K562 (cell line): ENCODE results near the gene DKK1. TPM values are rescaled to one million over a fixed set of nuclear protein-coding genes. Genes with fewer than 3 reads are reported as not detected.

ENCODE experiments used
- ATAC-seq: fragments of 200-7000 bp; cut with Tn5 transposase; 3 replicates; pipeline ENCODE4 v1.9.1; 2020; ENCODE audit warnings: moderate library complexity
- Bru-seq: library from RNA; stranded (reverse); fragments of 400-500 nt; gene quantifications from one replicate; lab custom pipeline; 2021; lab: Mats Ljungman, UMichigan
- BruChase-seq, 2 experiments: library from RNA; stranded (reverse); fragments of 400-500 nt; gene quantifications; one replicate each; lab custom pipeline; 2021; lab: Mats Ljungman, UMichigan
- BruUV-seq: library from RNA; stranded (reverse); fragments of 400-500 nt; replicated peaks from 2 replicates; lab custom pipeline; 2021; lab: Mats Ljungman, UMichigan
- CTCF ChIA-PET: fragments of 300-600 bp; formaldehyde crosslinking; extraction: SDS; loops from one replicate; lab custom pipeline; 2021; ENCODE audit warnings: low intra/inter-chr PET ratio; lab: Yijun Ruan, JAX
- POLR2A ChIA-PET: fragments of 300-600, 350-650 bp; sonication (Branson Sonifier 250); formaldehyde crosslinking; extraction: SDS; loops from one replicate; lab custom pipeline; 2021; ENCODE audit warnings: antibody characterized with exemption, inconsistent platforms; lab: Yijun Ruan, JAX
- DNase-seq, 4 experiments: peaks; one replicate each; pipeline versions ENCODE4 v3.0.0 to v3.0.0-alpha.2; 2011 to 2018; ENCODE audit warnings: low spot score in 3 of 4, mixed read lengths in 3 of 4; ENCODE audit errors: extremely low read depth in 1 of 4
- FAIRE-seq: peaks from 2 replicates; lab custom pipeline; 2011; peaks lifted over from hg19 to GRCh38; lab: Jason Lieb, UNC
- H2AFZ ChIP-seq: 2 replicates; pipeline ENCODE4 v1.6.0; 2011; ENCODE audit warnings: low read depth, low read length, control low read depth, inconsistent platforms
- H3K27ac ChIP-seq: fragments of 200-600 bp; 3 replicates; pipeline ENCODE4 v1.8.0; 2011; ENCODE audit warnings: low read depth, mild to moderate bottlenecking, control low read depth, inconsistent platforms, low read length, moderate library complexity, mixed read lengths; ENCODE audit errors: extremely low read depth
- H3K27me3 ChIP-seq, 2 experiments: fragments of 300-600 bp in 1 of 2; 2 replicates in 1 of 2; 3 replicates in 1 of 2; pipeline versions ENCODE4 v1.6.0 to v1.8.0; 2011; ENCODE audit warnings: inconsistent platforms in 2 of 2, low read length in 2 of 2, mild to moderate bottlenecking in 1 of 2, mixed read lengths in 1 of 2, moderate library complexity in 1 of 2; ENCODE audit not compliant: control insufficient read depth in 2 of 2, insufficient read depth in 2 of 2
- H3K36me3 ChIP-seq: fragments of 300-600 bp; 3 replicates; pipeline ENCODE4 v1.8.0; 2011; ENCODE audit warnings: mild to moderate bottlenecking, low read length, inconsistent platforms; ENCODE audit not compliant: control insufficient read depth, insufficient read depth
- H3K4me1 ChIP-seq, 2 experiments: fragments of 200-600 bp in 1 of 2; replicated peaks in 1 of 2; 2 replicates in 1 of 2; 3 replicates in 1 of 2; pipeline versions ENCODE4 v1.5.1 to v1.8.0; 2011; ENCODE audit warnings: inconsistent platforms in 2 of 2, low read length in 2 of 2, mild to moderate bottlenecking in 1 of 2, mixed read lengths in 1 of 2, moderate library complexity in 1 of 2; ENCODE audit not compliant: control insufficient read depth in 2 of 2, insufficient read depth in 2 of 2
- H3K4me2 ChIP-seq: 2 replicates; pipeline ENCODE4 v1.6.1; 2011; ENCODE audit warnings: low read length, control low read depth, inconsistent platforms, mixed read lengths; ENCODE audit not compliant: insufficient read depth
- H3K4me3 ChIP-seq: fragments of 200-600 bp; sonication (generic), shearing (Covaris generic); 2 replicates; pipeline ENCODE4 v1.5.1; 2016; ENCODE audit warnings: control low read depth, inconsistent platforms
- H3K79me2 ChIP-seq: fragments of 200-600 bp; 3 replicates; pipeline ENCODE4 v1.8.0; 2011; ENCODE audit warnings: low read length, inconsistent platforms; ENCODE audit not compliant: control insufficient read depth, insufficient read depth
- H3K9ac ChIP-seq, 2 experiments: 2 replicates each; pipeline versions ENCODE4 v1.6.0 to v1.6.1; 2011; ENCODE audit warnings: low read depth in 2 of 2, low read length in 2 of 2, control low read depth in 1 of 2, inconsistent platforms in 1 of 2, mild to moderate bottlenecking in 1 of 2, mixed read lengths in 1 of 2; ENCODE audit not compliant: insufficient read depth in 1 of 2
- H3K9me1 ChIP-seq: one replicate; pipeline ENCODE4 v1.6.0; 2011; ENCODE audit warnings: inconsistent platforms, mild to moderate bottlenecking, low read length, moderate library complexity; ENCODE audit not compliant: control insufficient read depth, insufficient read depth
- H3K9me3 ChIP-seq: replicated peaks from 2 replicates; pipeline ENCODE4 v1.5.1; 2011; ENCODE audit warnings: low read depth, low read length, inconsistent platforms; ENCODE audit not compliant: control insufficient read depth, insufficient read depth
- H4K20me1 ChIP-seq: replicated peaks from 2 replicates; pipeline ENCODE4 v1.6.1; 2011; ENCODE audit warnings: low read length, inconsistent platforms, mixed read lengths; ENCODE audit not compliant: control insufficient read depth, insufficient read depth
- CTCF ChIP-seq, 3 experiments: IDR thresholded peaks in 2 of 3; conservative IDR thresholded peaks in 1 of 3; 2 replicates each; pipeline ENCODE4 v1.5.1; 2011 to 2012; ENCODE audit warnings: low read length in 3 of 3, mild to moderate bottlenecking in 3 of 3, control low read depth in 2 of 3, improper control_type of control experiment in 1 of 3, inconsistent platforms in 1 of 3, low read depth in 1 of 3, mixed read lengths in 1 of 3, moderate library complexity in 1 of 3; ENCODE audit not compliant: insufficient read depth in 2 of 3
- RAD21 ChIP-seq, 2 experiments: fragments of 250-450 bp in 1 of 2; fragments of 450-650 bp in 1 of 2; sonication (Bioruptor Pico) in 1 of 2; formaldehyde crosslinking in 1 of 2; IDR thresholded peaks in 1 of 2; conservative IDR thresholded peaks in 1 of 2; 2 replicates each; pipeline versions ENCODE4 v1.4.0 to v1.8.0; 2020 to 2022; ENCODE audit warnings: mild to moderate bottlenecking in 2 of 2, moderate library complexity in 1 of 2
- U2AF1 ChIP-seq: fragments of 200-400 bp; formaldehyde crosslinking; optimal IDR thresholded peaks from 2 replicates; pipeline ENCODE3; 2017; ENCODE audit warnings: mild to moderate bottlenecking, low read depth, low read length, moderate library complexity
- WGBS: fragments of 100-300 bp; shearing (Covaris generic); methylation state at CpG from one replicate; pipeline ENCODE4 v1.1.6; 2016; ENCODE audit warnings: low coverage, mixed read lengths; ENCODE audit not compliant: insufficient coverage; ENCODE audit errors: missing lambda C conversion rate; 5-methylcytosine and 5-hydroxymethylcytosine counted together
- in situ Hi-C: fragments of 300-500 bp; cut with MboI; formaldehyde crosslinking; loops from 4 replicates; pipeline ENCODE4 v1.15.0; 2018; ENCODE audit warnings: inconsistent platforms, mixed read lengths
- intact Hi-C: fragments of 100-400 bp; cut with micrococcal nuclease; formaldehyde crosslinking; loops from 2 replicates; pipeline ENCODE4 v1.14.2; 2022
- long read RNA-seq, 3 experiments: library from polyadenylated mRNA in 2 of 3; library from RNA in 1 of 3; unstranded in 2 of 3; stranded (forward) in 1 of 3; transcript quantifications; one replicate each; pipeline ENCODE4 v2.0.0, GENCODE V29; 2019 to 2022
- polyA minus RNA-seq, 3 experiments: library from RNA; depleted of rRNA, polyadenylated mRNA; stranded (reverse); fragments of >200 nt; gene quantifications; 2 replicates each; pipeline ENCODE4 v1.2.3, GENCODE V29; 2011
- polyA plus RNA-seq, 8 experiments: library from polyadenylated mRNA; depleted of rRNA in 4 of 8; stranded (reverse) in 5 of 8; unstranded in 3 of 8; fragments of >200 nt; fragmentation: Nextera tagmentation in 2 of 8; fragmentation: Illumina TruSeq in 1 of 8; extraction: Ambion mirVana in 2 of 8; extraction: Trizol in 1 of 8; gene quantifications; 2 replicates each; pipeline versions ENCODE4 v1.2.1 to v1.2.3, GENCODE V29; 2011 to 2014; ENCODE audit warnings: inconsistent platforms in 1 of 8, missing spikeins in 1 of 8
- total RNA-seq, 7 experiments: library from RNA; depleted of rRNA in 6 of 7; stranded (reverse); fragments of >200 nt in 6 of 7; fragmentation: Illumina TruSeq in 2 of 7; extraction: Trizol in 2 of 7; gene quantifications; 2 replicates each; pipeline versions ENCODE4 v1.2.1 to v1.2.3, GENCODE V29; 2011 to 2021; ENCODE audit warnings: low replicate concordance in 1 of 7

DKK1 gene
- total RNA-seq (2011; cell fraction: chromatin; rRNA removed; ENCODE audit: low replicate concordance) = not detected in 2 replicates
- not detected in 2 replicates for total RNA-seq (2011; cell fraction: nucleolus; rRNA removed)
- not detected in 2 replicates for total RNA-seq (2011; cell fraction: nucleoplasm; rRNA removed)
- total RNA-seq (2014; rRNA removed) = not detected in 2 replicates
- total RNA-seq (2014; rRNA removed; fragmentation: Illumina TruSeq; extraction: Trizol) = not detected in 2 replicates
- total RNA-seq (2015; rRNA removed; fragmentation: Illumina TruSeq; extraction: Trizol) = not detected in 2 replicates
- total RNA-seq (2021) = 0.13 and 0.25 TPM in 2 replicates
- polyA plus RNA-seq (2011; rRNA removed) = not detected in 2 replicates
- not detected in 2 replicates for polyA plus RNA-seq (2011; cell fraction: cytosol; rRNA removed)
- not detected in 2 replicates for polyA plus RNA-seq (2011; cell fraction: nucleus; rRNA removed)
- not detected in 2 replicates for polyA plus RNA-seq (2012)
- polyA plus RNA-seq (2014; fragmentation: Illumina TruSeq; extraction: Trizol) = not detected in 2 replicates
- polyA plus RNA-seq (2014; fragmentation: Nextera tagmentation; extraction: Ambion mirVana) = not detected
- polyA plus RNA-seq (2014; rRNA removed) = not detected in 2 replicates
- not detected in 2 replicates for polyA minus RNA-seq (2011; rRNA and poly(A)+ RNA removed)
- polyA minus RNA-seq (2011; cell fraction: cytosol; rRNA and poly(A)+ RNA removed) = 1.8 TPM in 1 of 2 replicates, not detected in the other
- polyA minus RNA-seq (2011; cell fraction: nucleus; rRNA and poly(A)+ RNA removed) = 0.78 TPM in 1 of 2 replicates, not detected in the other
- percentile 45 among the genes with signal in this experiment for Bru-seq, nascent RNA
- percentile 53 among the genes with signal in this experiment for BruChase-seq, experiment 1, labeled RNA remaining after a 2-hour chase
- BruChase-seq, experiment 2, labeled RNA remaining after a 6-hour chase = percentile 59 among the genes with signal in this experiment
- long read RNA-seq, experiment 1 = 0 reads
- long read RNA-seq, experiment 2 = 0 reads
- long read RNA-seq, experiment 3 = 0 reads

- H3K4me1 ChIP-seq = peaks cover 0 to 3% of the 10 kb centered on the region in 2 experiments; a peak in 1 of 5 replicates
- no peak within 1 kb of the TSS for H3K9ac ChIP-seq
- H3K36me3 ChIP-seq = no peaks in the 10 kb centered on the region
- H3K4me3 ChIP-seq = no peak within 1 kb of the TSS
- FAIRE-seq = no peak
- H3K27me3 ChIP-seq = no peaks in the 10 kb centered on the region
- CTCF ChIA-PET = no interaction called here
- no peak within 1 kb of the TSS for H2AFZ ChIP-seq
- no peak for TF ChIP-seq U2AF1
- TF ChIP-seq RAD21 (CRISPR knock-in tag; conservative IDR thresholded peaks at IDR 0.05 in 1 of 2, IDR thresholded peaks at IDR 0.05 in 1 of 2) = 0 out of 4 replicates have a peak, but pooled peaks of 1 of the 2 experiments have one; percentile 7
- peak; percentile 16 to 36 (median 31); a peak in 3 of 6 replicates for TF ChIP-seq CTCF (IDR thresholded peaks at IDR 0.05 in 2 of 3, conservative IDR thresholded peaks at IDR 0.05 in 1 of 3; ENCODE audit: insufficient read depth in 2 of 3, low read depth in 1 of 3, low read length in 3 of 3)
- TF ChIP-seq, all 486 proteins: peak for 2
- ATAC-seq (peak; percentile 63), DNase-seq (peak in 1 of 4 experiments; percentile 14)
- Histone ChIP-seq H3K9me3 (no peaks in the 10 kb centered on the region; the same call in 1 of the 2 replicates), H3K27ac (no peak within 1 kb of the TSS), H3K9me1 (no peaks in the 10 kb centered on the region), H3K4me2 (no peak within 1 kb of the TSS), H3K79me2 (no peaks in the 10 kb centered on the region), H4K20me1 (no peaks in the 10 kb centered on the region)
- POLR2A ChIA-PET = no interaction called here
- no TSS peak for BruUV-seq
- intact Hi-C loops = loop anchor here (5.0 kb wide), 1 partner anchor 173 kb away; no protein-coding TSS in a partner anchor
- WGBS = 8% methylated on average over 54 of the region's 55 CpGs
- in situ Hi-C loops = no loop called here
Observed at GRCh38 chr10:52313933-52314821, at the start of gene DKK1. DKK1 (plus strand) TSS chr10:52314281; CDS start chr10:52314435, 154 bp downstream.
